Measurements from ENCODE around the gene CCDC167.

DNA sequence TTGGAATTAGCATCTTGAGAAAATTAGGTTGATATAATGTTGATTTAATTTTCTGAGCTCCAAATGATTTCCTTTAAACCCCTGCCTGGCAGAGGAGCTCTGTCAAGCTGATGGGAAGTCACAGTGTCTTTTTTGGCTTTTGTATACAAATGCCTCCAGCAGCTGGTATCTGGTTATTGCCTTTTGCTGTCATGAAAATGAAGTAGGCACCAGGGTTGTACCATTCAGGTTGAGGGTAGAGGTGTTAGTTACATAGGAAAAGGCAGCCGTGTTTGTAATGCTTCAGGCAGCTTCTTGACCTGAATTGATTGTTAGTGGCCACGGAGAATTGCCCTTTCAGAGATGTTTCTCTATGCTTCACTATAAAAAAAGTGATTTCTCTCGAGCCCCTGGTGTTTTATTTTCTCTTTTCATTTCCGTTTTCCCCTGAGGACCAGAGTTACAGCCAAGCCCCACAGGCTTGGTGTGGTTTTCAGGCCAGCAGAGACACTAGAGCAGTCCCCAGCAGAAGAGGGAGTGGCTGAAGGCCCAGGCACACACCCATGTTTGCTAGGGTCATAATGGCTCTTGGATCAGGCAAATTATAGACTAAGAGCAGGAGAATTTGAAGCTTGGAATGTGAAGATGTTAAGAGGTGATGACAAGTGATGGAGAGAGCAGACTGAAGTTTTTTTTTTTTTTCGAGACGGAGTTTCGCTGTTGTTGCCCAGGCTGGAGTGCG is 45.1 kb downstream of the CCDC167 start:
- TF ChIP-seq POLR2A (IDR thresholded peaks at IDR 0.05; ENCODE audit: control extremely low read depth in 1 of 2, low read depth in 2 of 2, low read length in 2 of 2) (no peak), EP300 (IDR thresholded peaks at IDR 0.05; ENCODE audit: borderline replicate concordance in 1 of 2, low read depth in 2 of 2, low read length in 2 of 2) (no peak)
- TF ChIP-seq, protein P1, sequence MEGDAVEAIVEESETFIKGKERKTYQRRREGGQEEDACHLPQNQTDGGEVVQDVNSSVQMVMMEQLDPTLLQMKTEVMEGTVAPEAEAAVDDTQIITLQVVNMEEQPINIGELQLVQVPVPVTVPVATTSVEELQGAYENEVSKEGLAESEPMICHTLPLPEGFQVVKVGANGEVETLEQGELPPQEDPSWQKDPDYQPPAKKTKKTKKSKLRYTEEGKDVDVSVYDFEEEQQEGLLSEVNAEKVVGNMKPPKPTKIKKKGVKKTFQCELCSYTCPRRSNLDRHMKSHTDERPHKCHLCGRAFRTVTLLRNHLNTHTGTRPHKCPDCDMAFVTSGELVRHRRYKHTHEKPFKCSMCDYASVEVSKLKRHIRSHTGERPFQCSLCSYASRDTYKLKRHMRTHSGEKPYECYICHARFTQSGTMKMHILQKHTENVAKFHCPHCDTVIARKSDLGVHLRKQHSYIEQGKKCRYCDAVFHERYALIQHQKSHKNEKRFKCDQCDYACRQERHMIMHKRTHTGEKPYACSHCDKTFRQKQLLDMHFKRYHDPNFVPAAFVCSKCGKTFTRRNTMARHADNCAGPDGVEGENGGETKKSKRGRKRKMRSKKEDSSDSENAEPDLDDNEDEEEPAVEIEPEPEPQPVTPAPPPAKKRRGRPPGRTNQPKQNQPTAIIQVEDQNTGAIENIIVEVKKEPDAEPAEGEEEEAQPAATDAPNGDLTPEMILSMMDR (IDR thresholded peaks at IDR 0.05; ENCODE audit: control extremely low read depth in 1 of 3, insufficient read depth in 1 of 3, low read depth in 1 of 3, low read length in 3 of 3), result no peak
